ENCODE measurements around the gene MDM1.

The MDM1 gene

GRCh38 chr12:68293347-68293746 lies 38.8 kb downstream of the MDM1 start:
- Mint-ChIP-seq H3K27ac (no peak overlapping the region), H3K4me1 (ENCODE audit: low read depth in 2 of 2) (peaks cover 11 to 16% of the 10 kb centered on the region in 2 donors), H3K9me3 (no peaks in the 10 kb centered on the region), H3K4me3 (no peak overlapping the region), H3K27me3 (no peaks in the 10 kb centered on the region), H3K36me3 (ENCODE audit: insufficient read depth) (peaks cover 20% of the 10 kb centered on the region)
- DNase-seq (no peak), ATAC-seq (replicated peaks) (no peak)

DNA sequence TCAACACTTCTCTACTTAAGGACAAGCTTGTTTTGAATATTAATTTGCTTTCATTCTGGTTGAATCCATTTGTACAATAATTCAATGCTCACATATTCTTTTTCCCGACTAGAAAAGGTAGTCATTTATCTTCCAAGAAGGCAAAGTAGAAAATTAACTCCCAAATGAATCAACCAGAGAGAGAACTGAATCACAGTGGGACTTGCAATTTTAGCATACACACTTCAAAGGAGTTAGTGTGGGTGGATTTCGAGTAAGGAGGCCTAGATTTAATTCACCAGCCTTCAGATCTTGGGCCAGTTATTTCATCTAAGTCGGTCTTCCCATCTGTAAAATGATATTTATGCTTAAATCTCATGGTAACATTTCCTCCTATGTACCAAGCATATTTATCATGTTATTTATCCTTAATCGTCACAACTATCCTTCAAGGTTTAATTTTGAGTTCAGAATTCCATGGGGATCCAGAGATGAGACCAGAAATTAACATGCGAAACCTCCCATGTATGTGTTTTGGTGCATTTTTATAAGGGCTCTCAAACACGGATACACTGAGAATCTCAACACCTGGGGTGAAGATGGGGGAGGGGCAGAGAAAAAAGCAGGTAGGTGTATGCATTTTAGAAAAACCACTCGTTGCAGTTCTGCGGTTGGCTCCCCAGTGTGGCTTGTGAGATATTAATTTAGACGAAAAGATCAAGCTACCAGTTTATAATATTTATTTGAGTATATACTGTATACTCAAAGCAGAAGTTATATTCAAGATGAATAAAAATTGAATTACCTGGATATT lies 39.8 kb downstream of the MDM1 start:
- ATAC-seq (replicated peaks) (no peak), DNase-seq (no peak)
- Mint-ChIP-seq H3K9me3 (no peaks in the 10 kb centered on the region), H3K27ac (no peak overlapping the region), H3K4me3 (no peak overlapping the region), H3K27me3 (no peaks in the 10 kb centered on the region), H3K36me3 (ENCODE audit: insufficient read depth) (peaks cover 20% of the 10 kb centered on the region), H3K4me1 (ENCODE audit: low read depth in 2 of 2) (peaks cover 11 to 16% of the 10 kb centered on the region in 2 donors)

GRCh38 chr12:68291396-68292036 lies 40.6 kb downstream of the MDM1 start:
- H3K9me3 Mint-ChIP-seq = no peaks in the 10 kb centered on the region
- peaks cover 20% of the 10 kb centered on the region for H3K36me3 Mint-ChIP-seq (ENCODE audit: insufficient read depth)
- H3K27ac Mint-ChIP-seq = no peak overlapping the region
- DNase-seq (no peak), ATAC-seq (replicated peaks) (no peak)
- H3K4me1 Mint-ChIP-seq (ENCODE audit: low read depth in 2 of 2) = peaks cover 11 to 16% of the 10 kb centered on the region in 2 donors
- no peaks in the 10 kb centered on the region for H3K27me3 Mint-ChIP-seq
- no peak overlapping the region for H3K4me3 Mint-ChIP-seq

DNA sequence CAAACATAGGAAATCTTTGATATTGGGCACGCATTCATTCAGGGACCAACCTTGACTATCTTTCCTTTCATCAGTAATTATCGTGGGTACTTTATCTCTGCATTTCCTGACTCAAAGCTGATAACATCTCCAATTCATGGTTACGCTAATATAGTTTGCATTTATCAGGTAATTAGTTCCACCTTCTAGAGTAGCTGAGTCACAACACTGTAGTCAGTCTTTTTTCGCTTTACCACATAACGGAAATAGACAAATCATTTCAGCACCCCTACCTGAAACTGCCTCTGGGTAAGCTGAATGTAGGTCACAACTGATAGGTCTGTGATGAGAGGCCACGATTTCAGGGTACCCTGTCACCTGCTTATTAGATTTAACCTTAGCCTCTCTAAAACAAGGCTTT lies 42.0 kb downstream of the MDM1 start:
- Mint-ChIP-seq H3K27ac (peak overlapping the region; percentile 13 to 23), H3K36me3 (ENCODE audit: insufficient read depth) (peaks cover 12% of the 10 kb centered on the region), H3K27me3 (no peaks in the 10 kb centered on the region), H3K4me1 (ENCODE audit: low read depth in 2 of 2) (peaks cover 11 to 16% of the 10 kb centered on the region in 2 donors), H3K4me3 (peak overlapping the region in 1 of 2 donors; percentile 11), H3K9me3 (no peaks in the 10 kb centered on the region)
- ATAC-seq (replicated peaks) (peak; percentile 99), DNase-seq (peak; percentile 5 to 18 (median 9))

GRCh38 chr12:68287106-68287505 lies 45.1 kb downstream of the MDM1 start:
- Mint-ChIP-seq H3K36me3 (ENCODE audit: insufficient read depth) (no peaks in the 10 kb centered on the region), H3K4me3 (no peak overlapping the region), H3K9me3 (no peaks in the 10 kb centered on the region), H3K27ac (no peak overlapping the region), H3K27me3 (no peaks in the 10 kb centered on the region), H3K4me1 (ENCODE audit: low read depth in 2 of 2) (peaks cover 11 to 16% of the 10 kb centered on the region in 2 donors)
- DNase-seq (no peak), ATAC-seq (replicated peaks) (no peak)

GRCh38 chr12:68286396-68286795 lies 45.8 kb downstream of the MDM1 start:
- H3K4me1 Mint-ChIP-seq (ENCODE audit: low read depth in 2 of 2) = peaks cover 11 to 16% of the 10 kb centered on the region in 2 donors
- no peaks in the 10 kb centered on the region for H3K36me3 Mint-ChIP-seq (ENCODE audit: insufficient read depth)
- no peak overlapping the region for H3K4me3 Mint-ChIP-seq
- H3K27me3 Mint-ChIP-seq = no peaks in the 10 kb centered on the region
- ATAC-seq (replicated peaks) (no peak), DNase-seq (no peak)
- H3K9me3 Mint-ChIP-seq = no peaks in the 10 kb centered on the region
- H3K27ac Mint-ChIP-seq = no peak overlapping the region

GRCh38 chr12:68285541-68285940 lies 46.6 kb downstream of the MDM1 start:
- no peak overlapping the region for H3K27ac Mint-ChIP-seq
- H3K36me3 Mint-ChIP-seq (ENCODE audit: insufficient read depth) = no peaks in the 10 kb centered on the region
- H3K4me1 Mint-ChIP-seq (ENCODE audit: low read depth in 2 of 2) = peaks cover 8% of the 10 kb centered on the region in 2 donors
- H3K9me3 Mint-ChIP-seq = no peaks in the 10 kb centered on the region
- H3K27me3 Mint-ChIP-seq = no peaks in the 10 kb centered on the region
- ATAC-seq (replicated peaks) (no peak), DNase-seq (no peak)
- H3K4me3 Mint-ChIP-seq = no peak overlapping the region

DNA sequence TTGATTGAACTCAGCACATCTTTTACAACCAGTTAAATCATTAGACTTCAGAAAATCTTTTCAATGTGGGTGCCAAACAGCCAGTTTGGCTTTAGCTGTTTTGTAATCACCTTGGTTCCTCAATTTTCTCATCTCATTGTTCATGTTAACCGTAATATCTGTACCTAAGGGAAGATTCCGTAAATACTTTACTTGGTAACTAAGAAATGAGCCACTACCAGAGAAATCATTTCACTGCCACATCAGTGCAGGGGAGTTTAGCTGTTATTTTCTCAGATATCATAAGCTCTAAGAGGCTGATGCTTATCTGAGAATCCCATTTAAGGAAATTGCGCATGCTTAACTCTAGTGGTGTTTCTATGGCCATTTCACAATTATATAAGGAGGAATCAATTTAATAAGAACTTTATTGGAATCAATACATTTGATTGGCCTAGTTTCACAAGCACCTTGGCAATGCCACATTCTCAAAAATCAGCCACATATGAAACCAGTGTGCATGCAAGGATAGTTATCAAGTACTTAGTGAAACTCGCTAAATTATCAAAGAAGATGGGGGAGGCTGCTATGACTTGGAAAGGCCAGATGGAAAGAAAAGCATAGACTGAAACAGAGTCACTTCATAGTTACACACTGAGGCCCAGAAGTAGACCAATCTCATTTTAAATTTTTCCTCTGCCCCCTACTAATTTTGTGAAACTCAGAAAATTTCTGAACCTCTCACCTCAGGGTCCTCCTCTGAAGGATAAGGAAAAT lies 50.7 kb downstream of the MDM1 start:
- ATAC-seq (replicated peaks) = no peak
- no peaks in the 10 kb centered on the region for H3K36me3 Mint-ChIP-seq (ENCODE audit: insufficient read depth)
- H3K27ac Mint-ChIP-seq = no peak overlapping the region
- no peaks in the 10 kb centered on the region for H3K9me3 Mint-ChIP-seq
- no peak overlapping the region for H3K4me3 Mint-ChIP-seq
- DNase-seq = no peak
- no peaks in the 10 kb centered on the region for H3K27me3 Mint-ChIP-seq
- H3K4me1 Mint-ChIP-seq (ENCODE audit: low read depth in 2 of 2) = peaks cover 4 to 6% of the 10 kb centered on the region in 2 donors

DNA sequence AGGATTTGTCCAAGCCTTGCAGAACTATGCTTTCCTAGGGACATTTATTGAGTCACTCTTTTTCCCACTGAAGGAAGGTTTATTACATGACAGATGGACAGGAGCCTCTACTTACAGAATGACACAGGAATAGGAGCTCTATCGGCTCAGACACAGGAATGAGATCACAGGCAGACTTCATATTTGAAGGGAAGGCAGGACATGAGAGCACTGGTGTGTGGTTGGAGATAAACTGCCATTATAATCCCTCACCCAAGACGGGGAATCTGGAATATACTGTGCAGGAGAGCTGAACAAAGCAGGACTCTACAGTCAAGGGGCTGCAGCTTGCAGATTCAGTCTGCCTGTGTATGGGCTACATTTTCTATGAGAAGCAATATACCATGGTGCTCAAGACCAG lies 51.9 kb downstream of the MDM1 start:
- no peaks in the 10 kb centered on the region for H3K36me3 Mint-ChIP-seq (ENCODE audit: insufficient read depth)
- no peak overlapping the region for H3K4me3 Mint-ChIP-seq
- DNase-seq = no peak
- H3K27ac Mint-ChIP-seq = no peak overlapping the region
- no peaks in the 10 kb centered on the region for H3K27me3 Mint-ChIP-seq
- no peak for ATAC-seq (replicated peaks)
- H3K9me3 Mint-ChIP-seq = no peaks in the 10 kb centered on the region
- peaks cover 6 to 10% of the 10 kb centered on the region in 2 donors for H3K4me1 Mint-ChIP-seq (ENCODE audit: low read depth in 2 of 2)

GRCh38 chr12:68279227-68280054 lies 52.7 kb downstream of the MDM1 start:
- DNase-seq (no peak), ATAC-seq (replicated peaks) (no peak)
- Mint-ChIP-seq H3K9me3 (no peaks in the 10 kb centered on the region), H3K27me3 (no peaks in the 10 kb centered on the region), H3K27ac (no peak overlapping the region), H3K36me3 (ENCODE audit: insufficient read depth) (no peaks in the 10 kb centered on the region), H3K4me1 (ENCODE audit: low read depth in 2 of 2) (peaks cover 6 to 10% of the 10 kb centered on the region in 2 donors), H3K4me3 (no peak overlapping the region)

GRCh38 chr12:68276402-68276930 lies 55.7 kb downstream of the MDM1 start:
- DNase-seq = no peak
- ATAC-seq (replicated peaks) = no peak
- Mint-ChIP-seq H3K4me3 (no peak overlapping the region), H3K9me3 (no peaks in the 10 kb centered on the region), H3K36me3 (ENCODE audit: insufficient read depth) (no peaks in the 10 kb centered on the region), H3K4me1 (ENCODE audit: low read depth in 2 of 2) (peaks cover 6 to 10% of the 10 kb centered on the region in 2 donors), H3K27me3 (no peaks in the 10 kb centered on the region), H3K27ac (peak overlapping the region in 1 of 2 donors; percentile 36)

DNA sequence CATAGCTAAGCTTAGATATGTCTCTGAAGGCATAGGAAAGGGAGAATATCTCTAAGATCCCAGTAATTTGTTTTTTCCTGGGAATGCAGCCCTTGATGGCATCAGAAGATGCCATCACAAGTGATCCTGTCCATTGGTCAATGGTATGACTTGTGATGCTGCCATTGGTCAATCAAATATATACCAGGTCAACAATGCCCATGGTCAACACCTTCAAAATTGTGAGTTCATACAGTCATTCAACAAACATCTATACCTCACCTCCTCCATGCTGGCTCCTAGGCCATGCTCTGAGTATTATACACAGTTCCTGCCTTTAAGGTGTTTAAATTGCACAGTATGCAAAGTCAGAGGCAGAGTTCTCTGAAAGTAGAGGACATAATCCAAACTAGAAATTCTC lies 59.4 kb downstream of the MDM1 start:
- no peak for ATAC-seq (replicated peaks)
- peaks cover 4 to 10% of the 10 kb centered on the region in 2 donors for H3K4me1 Mint-ChIP-seq (ENCODE audit: low read depth in 2 of 2)
- H3K4me3 Mint-ChIP-seq = no peak overlapping the region
- H3K9me3 Mint-ChIP-seq = no peaks in the 10 kb centered on the region
- DNase-seq = no peak
- no peaks in the 10 kb centered on the region for H3K36me3 Mint-ChIP-seq (ENCODE audit: insufficient read depth)
- no peaks in the 10 kb centered on the region for H3K27me3 Mint-ChIP-seq
- H3K27ac Mint-ChIP-seq = no peak overlapping the region

DNA sequence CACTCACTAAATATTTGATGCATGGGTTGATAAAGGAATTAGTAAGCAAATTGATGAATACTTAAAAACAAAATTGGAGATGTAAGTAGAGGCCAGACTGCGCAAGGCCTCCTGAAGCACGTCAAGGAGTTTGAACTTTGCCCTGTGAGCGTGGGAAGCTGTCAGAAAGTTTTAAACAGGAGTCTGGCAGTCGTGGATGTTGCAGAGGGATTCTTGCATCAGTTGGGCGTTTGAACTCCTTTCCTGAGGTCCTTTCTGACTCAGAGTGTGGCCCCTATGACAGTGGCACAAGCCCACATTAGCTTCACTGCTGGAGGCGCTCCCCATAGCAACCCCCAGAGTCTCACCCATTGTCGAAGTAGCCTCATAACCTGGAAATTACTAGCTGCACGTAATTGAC lies 60.8 kb downstream of the MDM1 start:
- H3K36me3 Mint-ChIP-seq (ENCODE audit: insufficient read depth) = no peaks in the 10 kb centered on the region
- no peak for ATAC-seq (replicated peaks)
- no peak for DNase-seq
- peaks cover 0 to 4% of the 10 kb centered on the region in 2 donors for H3K4me1 Mint-ChIP-seq (ENCODE audit: low read depth in 2 of 2)
- H3K27ac Mint-ChIP-seq = no peak overlapping the region
- no peaks in the 10 kb centered on the region for H3K9me3 Mint-ChIP-seq
- H3K4me3 Mint-ChIP-seq = no peak overlapping the region
- no peaks in the 10 kb centered on the region for H3K27me3 Mint-ChIP-seq
